Brain microvascular endothelial cell (primary cell): ENCODE measurements around the gene KCNMA1.
"Not testable (repeated sequence)": the region's sequence is repeated elsewhere in the genome, so short reads cannot be mapped to it uniquely, and the experiment has no call there.

Experiments
- DNase-seq: peaks from one replicate; pipeline ENCODE4 v3.0.0-alpha.2; 2020
- H3K27ac ChIP-seq: fragments of 250-450 bp; sonication (Bioruptor Pico); 2 replicates; pipeline ENCODE4 v1.5.1; 2020; ENCODE audit warnings: mild to moderate bottlenecking, moderate library complexity
- H3K27me3 ChIP-seq: fragments of 250-450 bp; sonication (Bioruptor Pico); replicated peaks from 2 replicates; pipeline ENCODE4 v1.5.1; 2020; ENCODE audit warnings: mild to moderate bottlenecking
- H3K36me3 ChIP-seq: fragments of 250-450 bp; sonication (Bioruptor Pico); replicated peaks from 2 replicates; pipeline ENCODE4 v1.5.1; 2020; ENCODE audit warnings: mild to moderate bottlenecking
- H3K4me3 ChIP-seq: 2 replicates; pipeline ENCODE4 v1.5.1; 2011; ENCODE audit warnings: low read depth, mild to moderate bottlenecking, control low read depth, low read length, moderate library complexity
- CTCF ChIP-seq: IDR thresholded peaks from 2 replicates; pipeline ENCODE4 v1.5.1; 2011; ENCODE audit warnings: low read depth, mild to moderate bottlenecking, moderate library complexity, low read length, control low read depth, inconsistent platforms; ENCODE audit errors: missing control alignments
- in situ Hi-C: cut with HindIII; loops from 2 replicates; pipeline ENCODE4 v1.10.0; 2017; ENCODE audit warnings: low sequenced_read_pairs, low pct_ligation_motif_present

The KCNMA1 gene

GRCh38 chr10:77417359-77417758 lies 220.2 kb downstream of the KCNMA1 start:
- H3K27ac ChIP-seq: peak overlapping the region; percentile 92
- no peaks in the 10 kb centered on the region for H3K36me3 ChIP-seq
- in situ Hi-C loops: no loop called here
- no peak for TF ChIP-seq CTCF
- DNase-seq: no peak
- no peaks in the 10 kb centered on the region for H3K27me3 ChIP-seq
- H3K4me3 ChIP-seq: no peak overlapping the region

- in situ Hi-C loops: no loop called here
- DNase-seq: peak; percentile 90
- TF ChIP-seq CTCF: no peak
- Histone ChIP-seq H3K27me3 (no peaks in the 10 kb centered on the region), H3K4me3 (no peak overlapping the region), H3K36me3 (no peaks in the 10 kb centered on the region), H3K27ac (peak overlapping the region; percentile 92)
Measured at GRCh38 chr10:77416311-77417135, 221.1 kb downstream of the KCNMA1 start.

DNA sequence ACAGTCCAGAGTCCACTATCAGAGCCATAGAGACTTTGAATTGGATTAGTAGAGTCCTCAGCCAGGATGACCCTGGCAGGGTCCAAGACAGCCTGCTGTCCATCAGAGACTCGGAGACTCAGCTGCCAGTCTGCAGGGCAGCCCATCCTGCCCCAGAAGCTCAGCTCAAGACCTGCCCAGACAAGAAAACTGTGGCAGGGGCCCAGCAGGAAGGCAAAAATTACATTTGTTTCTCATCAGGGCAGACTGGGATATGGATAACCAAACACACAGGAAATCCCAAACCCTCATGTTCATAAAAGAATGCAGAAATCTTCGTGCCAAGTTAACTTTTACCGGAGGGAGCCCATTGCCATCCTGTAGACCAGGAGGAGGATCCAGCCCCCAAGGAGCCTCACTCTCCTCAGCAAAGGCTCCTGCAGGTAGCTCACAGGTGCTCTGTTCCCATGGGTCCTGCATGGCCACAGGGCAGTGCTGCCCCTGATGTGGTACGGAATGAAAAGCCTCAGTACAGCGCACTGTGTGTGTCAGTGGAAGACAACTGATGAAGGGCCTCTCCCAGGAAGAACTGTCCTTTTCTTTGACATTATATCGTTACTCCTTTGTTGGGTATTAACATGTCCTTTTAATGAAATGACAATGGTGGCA lies 222.2 kb downstream of the KCNMA1 start:
- TF ChIP-seq CTCF: no peak
- in situ Hi-C loops: no loop called here
- H3K36me3 ChIP-seq: no peaks in the 10 kb centered on the region
- no peaks in the 10 kb centered on the region for H3K27me3 ChIP-seq
- H3K27ac ChIP-seq: peak overlapping the region; percentile 92
- DNase-seq: no peak
- H3K4me3 ChIP-seq: no peak overlapping the region

- no peak for TF ChIP-seq CTCF
- in situ Hi-C loops: no loop called here
- H3K36me3 ChIP-seq: no peaks in the 10 kb centered on the region
- no peak overlapping the region for H3K4me3 ChIP-seq
- DNase-seq: no peak
- no peak overlapping the region for H3K27ac ChIP-seq
- H3K27me3 ChIP-seq: no peaks in the 10 kb centered on the region
Measured at GRCh38 chr10:77413231-77413630, 224.4 kb downstream of the KCNMA1 start.

DNA sequence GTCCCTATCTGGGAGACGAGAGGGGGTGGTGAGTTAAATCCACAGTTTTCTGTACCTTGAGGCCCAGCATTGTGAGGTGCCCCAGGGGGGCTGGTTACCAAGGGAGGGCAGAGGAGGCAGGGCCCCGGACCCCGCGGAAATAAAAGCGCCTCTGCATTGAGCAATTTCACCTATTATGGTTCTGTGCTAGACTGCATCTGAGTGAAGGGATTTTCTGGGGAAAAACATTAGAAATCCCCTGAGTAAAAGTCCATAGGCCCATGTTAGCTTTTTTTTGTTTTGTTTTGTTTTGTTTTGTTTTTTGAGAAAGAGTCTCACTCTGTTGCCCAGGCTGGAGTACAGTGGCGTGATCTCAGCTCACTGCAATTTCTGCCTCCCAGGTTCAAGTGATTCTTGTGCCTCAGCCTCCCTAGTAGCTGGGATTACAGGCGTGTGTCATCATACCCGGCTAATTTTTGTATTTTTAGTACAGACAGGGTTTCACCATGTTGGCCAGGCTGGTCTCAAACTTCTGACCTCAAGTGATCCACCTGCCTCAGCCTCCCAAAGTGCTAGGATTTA lies 225.0 kb downstream of the KCNMA1 start:
- H3K36me3 ChIP-seq, DNase-seq, H3K27me3 ChIP-seq, in situ Hi-C loops, H3K4me3 ChIP-seq, H3K27ac ChIP-seq: not testable (repeated sequence)

GRCh38 chr10:77411805-77412204 lies 225.8 kb downstream of the KCNMA1 start:
- no peaks in the 10 kb centered on the region for H3K36me3 ChIP-seq
- in situ Hi-C loops: no loop called here
- no peak for DNase-seq
- no peak overlapping the region for H3K27ac ChIP-seq
- no peaks in the 10 kb centered on the region for H3K27me3 ChIP-seq
- H3K4me3 ChIP-seq: no peak overlapping the region
- TF ChIP-seq CTCF: no peak
